ENCODE measurements around the gene CAPN13.

Gene CAPN13

GRCh38 chr2:30730736-30731647 lies 76.3 kb downstream of the CAPN13 start:
- no peak for DNase-seq (ENCODE audit: low read depth in 2 of 2)

DNA sequence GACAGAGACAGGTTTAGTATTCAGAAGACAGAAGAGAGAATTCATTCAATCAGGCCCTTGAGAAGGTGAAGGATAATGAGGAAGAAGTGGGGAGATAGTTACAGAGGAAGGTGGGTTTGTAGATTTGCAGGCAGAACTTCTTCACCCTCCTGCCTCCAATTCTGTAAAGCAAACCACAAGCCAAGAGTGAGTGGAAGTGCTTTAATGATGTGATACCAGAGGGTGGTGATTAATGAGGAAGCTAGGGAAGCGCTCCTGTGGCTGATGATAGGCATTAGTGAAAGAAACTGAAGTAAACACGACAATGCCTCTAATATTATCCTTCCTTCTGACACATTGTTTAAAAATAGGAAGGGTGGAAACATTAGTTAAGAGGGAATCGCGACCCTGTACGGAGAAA lies 78.2 kb downstream of the CAPN13 start:
- DNase-seq (ENCODE audit: low read depth in 2 of 2) = no peak

DNA sequence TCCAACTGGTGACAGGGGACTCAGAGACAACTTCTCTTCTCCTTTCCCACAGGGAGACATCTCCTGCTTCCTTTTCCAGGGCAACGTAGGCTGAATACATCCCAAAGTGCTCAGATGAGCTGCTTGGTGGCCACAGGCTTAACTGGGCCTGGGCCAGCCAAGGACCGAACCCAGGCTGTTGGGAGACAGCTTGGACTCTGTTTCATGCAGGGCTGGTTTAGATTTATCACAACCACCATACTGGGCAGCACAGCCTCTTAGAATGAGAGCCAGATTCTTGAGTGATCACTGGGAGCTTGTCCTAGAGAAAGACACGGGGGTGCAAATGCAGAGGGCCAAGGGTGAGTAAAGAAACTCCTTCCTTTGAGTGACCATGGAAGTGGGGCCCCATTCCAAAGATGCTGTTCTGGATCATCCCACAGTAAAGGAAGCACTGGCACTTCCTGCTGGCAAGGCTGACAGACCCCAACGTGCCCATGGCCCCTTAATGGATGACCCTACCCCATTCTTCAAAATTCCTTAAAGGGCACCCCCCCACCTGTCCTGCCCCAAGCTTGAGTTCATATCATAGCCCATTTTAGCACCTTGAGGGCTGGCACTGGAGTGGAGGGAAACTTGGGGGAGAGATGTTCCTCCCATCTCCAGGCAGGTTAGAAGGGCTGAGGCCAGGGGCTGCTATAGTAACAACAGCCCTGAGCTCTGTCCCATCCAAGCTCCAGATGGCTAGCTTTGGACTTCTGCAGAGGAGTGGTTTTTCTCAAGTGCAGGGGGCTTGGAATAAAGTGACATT lies 84.1 kb downstream of the CAPN13 start:
- DNase-seq (ENCODE audit: low read depth in 2 of 2) = no peak

DNA sequence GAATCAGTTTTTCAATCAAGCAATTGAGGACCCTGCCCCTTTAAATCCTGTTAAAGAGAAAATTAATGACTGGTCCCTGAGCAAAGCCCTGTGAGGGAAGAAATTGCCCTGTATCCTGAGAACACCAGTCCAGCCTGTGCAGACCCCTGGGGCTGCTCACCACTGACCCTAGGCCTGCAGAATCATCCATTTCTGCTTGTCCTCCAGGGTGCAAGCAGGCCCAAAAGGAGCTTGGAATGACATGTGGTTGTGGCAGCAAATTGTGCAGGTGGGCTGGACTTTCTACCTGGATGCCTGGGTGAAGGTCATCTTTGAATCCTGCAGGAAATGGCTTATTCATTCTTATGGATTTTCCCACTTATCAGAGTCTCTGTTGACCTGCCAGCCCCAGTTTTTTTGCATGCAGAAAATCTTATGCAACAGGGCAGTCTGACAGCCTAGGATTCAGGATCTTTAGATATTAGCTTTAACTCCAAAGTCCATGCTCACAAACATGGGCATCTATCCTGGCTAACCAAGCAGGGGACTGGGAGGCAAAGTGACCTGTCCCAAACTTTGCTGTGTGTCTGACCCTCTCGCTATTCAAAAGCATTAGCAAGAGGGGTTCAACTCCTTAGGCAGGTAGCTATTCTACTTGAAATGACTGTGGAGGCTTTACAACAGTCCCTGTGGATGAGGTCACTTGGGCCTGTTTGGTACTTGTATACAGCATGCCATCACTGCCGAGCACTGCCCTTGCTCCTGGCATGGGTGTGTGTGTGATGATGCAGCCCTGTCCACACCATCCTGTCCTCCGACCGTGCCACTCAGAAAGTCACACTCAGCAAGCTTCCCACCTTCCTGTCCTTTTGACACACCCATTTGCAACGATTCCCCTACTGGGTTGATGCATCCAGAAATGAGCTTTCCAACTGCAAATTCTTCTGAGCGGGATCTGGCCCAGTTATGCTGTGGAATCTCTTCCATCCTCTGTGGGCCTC lies 85.3 kb downstream of the CAPN13 start:
- no peak for DNase-seq (ENCODE audit: low read depth in 2 of 2)

DNA sequence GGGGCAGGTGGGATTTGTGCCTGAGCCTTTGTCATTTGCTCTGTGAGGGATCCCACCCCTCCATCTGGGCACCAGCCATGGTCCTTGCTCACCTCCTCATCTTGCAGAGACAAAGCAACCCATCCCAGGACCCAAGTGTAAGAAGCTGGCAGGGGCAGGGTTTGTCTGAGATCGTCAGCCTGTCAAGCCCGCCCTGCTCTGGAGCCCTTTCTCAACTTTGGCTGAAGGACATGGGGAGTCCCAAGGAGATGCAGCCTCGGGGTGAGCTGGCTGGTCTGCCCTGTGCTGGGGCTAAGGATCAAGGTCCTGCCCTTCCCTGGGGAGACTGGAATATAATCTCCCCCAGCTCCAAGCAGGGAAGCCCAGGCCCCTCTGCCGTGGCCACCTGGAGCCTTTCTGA lies 86.0 kb downstream of the CAPN13 start:
- no peak for DNase-seq (ENCODE audit: low read depth in 2 of 2)

DNA sequence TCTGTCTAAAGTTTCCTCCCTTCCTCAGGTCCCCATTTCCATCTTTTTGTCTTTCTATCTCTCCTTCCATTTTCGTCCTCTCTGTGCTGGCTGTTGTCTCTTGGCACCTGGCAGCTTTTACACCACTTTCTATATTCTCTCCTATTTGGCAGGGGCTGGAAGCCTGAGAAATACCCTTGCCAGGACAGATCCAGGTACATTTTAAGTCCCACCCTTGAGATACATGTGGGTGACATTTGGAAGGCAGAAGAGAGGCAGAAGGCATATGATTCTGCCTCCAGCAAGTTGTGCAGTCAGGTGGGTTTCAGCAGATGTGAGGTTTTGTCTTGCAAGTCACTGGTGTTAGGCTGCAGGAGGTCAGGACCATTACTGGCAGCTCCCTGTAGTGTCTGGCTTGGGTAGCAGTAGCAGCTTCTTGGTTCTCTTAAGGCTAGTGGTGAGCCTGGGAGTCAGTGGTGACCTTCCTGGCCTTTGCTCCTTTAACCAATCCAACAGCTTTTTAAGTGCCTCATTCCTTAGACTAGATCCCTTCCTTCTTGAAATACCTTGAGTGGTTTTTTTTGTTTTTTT lies 90.1 kb downstream of the CAPN13 start:
- DNase-seq (ENCODE audit: low read depth in 2 of 2) = no peak

- no peak for DNase-seq (ENCODE audit: low read depth in 2 of 2)
Measured at GRCh38 chr2:30716123-30716900, 90.9 kb downstream of the CAPN13 start.

DNA sequence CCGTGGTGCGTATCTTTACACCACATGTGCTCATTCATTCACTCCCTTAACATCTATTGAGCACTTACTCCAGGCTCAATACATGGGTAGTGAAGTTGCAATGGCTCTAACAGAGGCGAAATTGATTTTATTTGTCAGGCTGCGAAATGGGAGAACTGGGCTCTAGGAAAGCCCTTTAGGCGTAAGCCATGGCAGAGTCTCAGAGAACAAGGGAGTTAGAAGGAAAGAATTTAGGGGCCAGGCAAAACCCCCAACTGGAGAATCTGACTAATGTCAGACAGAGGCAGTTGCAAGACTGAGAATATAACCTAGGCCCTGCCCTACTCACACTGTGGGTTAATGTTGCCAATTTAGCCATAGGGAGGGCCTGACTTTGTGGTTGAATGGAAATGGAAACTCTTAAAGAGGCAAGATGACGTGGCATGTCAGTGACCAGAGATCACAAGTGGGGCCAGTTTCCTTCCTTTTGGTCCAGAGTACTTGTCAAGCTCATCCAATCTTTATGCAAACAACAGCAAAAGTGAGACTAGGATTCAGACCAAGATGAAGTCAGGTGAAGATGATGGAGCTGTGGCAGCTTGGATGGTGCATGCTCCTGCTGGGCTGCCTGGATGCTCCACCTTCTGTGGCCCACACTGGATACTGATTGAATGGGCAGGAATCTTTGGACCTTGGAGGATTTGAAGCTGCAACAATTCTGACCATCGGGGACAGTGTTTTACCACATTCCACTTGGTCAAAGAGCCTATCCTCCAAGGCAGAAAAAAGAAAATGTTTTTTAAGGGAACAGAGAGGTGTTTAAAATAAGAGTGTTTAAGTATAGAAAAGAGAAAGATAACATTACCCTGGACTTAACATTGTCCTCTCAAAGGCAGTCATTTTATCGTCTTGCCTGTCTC lies 92.2 kb downstream of the CAPN13 start:
- no peak for DNase-seq (ENCODE audit: low read depth in 2 of 2)

DNA sequence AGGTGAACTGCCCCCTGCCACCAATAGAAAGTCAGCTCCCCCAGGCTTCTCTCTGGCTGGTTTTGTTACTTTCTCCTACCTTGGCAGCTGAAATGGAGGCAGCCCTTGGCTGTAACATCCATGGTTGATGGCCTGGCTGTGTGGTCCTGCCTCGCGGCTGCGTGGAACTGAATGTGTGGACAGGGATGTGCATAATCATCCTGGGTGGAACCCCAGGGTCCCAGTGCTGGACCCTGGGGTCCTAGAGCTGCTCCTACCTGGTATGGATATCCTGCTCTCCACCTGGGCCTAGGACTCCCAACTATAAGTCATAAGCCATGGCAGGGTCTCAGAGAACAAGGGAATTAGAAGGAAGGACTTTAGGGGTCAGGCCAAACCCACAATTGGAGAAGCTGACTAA lies 93.5 kb downstream of the CAPN13 start:
- no peak for DNase-seq (ENCODE audit: low read depth in 2 of 2)

DNA sequence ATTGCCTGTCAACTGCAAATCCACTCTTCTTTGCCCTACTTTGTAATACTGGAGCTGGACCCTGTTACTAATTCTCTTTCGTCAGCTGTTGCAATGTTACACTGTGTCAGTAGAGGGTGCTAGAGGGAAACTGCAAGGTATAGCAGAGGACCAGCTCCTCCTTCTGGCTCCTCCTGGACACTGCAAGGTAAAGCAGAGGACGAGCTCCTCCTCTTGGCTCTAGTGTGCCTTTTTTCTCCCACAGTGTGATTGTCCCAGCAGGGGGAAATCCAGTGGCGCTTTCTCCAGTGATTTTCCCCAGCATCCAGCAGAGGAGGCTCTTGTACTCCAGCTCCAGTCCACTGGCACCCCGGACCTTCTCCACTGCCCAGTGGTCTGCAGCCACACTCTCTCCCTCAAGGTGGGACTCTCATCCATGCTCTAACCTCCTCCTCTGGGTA lies 95.6 kb downstream of the CAPN13 start:
- DNase-seq (ENCODE audit: low read depth in 2 of 2) = peak; percentile 74 to 85

- DNase-seq (ENCODE audit: low read depth in 2 of 2) = no peak
Measured at GRCh38 chr2:30710461-30710860, 96.8 kb downstream of the CAPN13 start.

- DNase-seq (ENCODE audit: low read depth in 2 of 2) = no peak
Measured at GRCh38 chr2:30710016-30710415, 97.2 kb downstream of the CAPN13 start.

DNA sequence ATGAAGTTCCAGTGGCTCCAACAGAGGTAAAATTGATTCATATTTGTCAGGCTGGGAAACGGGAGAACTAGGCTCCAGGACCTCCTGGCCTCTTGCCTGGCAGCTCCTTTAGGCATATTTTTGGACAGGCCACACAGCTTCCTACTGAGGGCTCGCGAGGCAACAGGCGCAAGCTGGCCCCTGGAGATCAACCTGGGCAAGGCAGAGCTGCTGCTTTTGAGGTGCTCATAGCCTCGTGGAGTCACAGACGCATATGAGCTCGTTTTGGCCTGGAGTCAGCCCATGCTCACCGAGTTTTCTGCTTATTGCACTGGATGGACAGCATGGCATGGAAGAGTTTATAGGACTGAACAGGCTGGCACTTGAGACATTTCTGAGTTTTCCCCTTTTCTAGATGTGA lies 97.7 kb downstream of the CAPN13 start:
- DNase-seq (ENCODE audit: low read depth in 2 of 2) = no peak

- no peak for DNase-seq (ENCODE audit: low read depth in 2 of 2)
Measured at GRCh38 chr2:30708491-30709290, 98.6 kb downstream of the CAPN13 start.

DNA sequence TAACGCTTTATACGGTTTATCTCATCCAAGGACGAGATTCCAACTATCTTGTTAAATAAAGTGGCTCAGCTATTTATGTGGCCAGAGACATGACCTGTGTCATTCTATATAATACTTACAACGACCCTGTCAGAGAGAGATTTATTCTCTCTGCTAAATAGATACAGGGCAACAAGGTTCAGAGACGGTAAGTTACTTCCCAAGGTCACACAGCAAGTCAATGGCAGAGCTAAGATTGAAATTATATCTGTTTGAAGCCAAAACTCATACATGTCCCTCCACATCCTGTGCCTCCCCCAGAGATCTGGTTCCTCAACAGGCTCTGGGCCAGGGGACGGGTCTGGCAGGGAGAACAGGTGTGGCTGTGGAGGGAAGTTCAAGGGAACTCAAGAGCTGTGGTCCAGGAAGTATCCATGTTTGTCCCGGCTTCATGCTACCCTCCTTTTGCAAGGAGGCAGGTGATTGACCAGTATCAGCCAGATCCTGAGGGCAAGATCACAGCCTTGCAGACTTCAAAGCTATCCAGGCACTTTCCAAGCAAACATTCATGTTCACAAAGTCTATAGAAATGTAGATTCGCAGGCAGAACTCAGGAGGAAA lies 99.8 kb downstream of the CAPN13 start:
- DNase-seq (ENCODE audit: low read depth in 2 of 2) = no peak

DNA sequence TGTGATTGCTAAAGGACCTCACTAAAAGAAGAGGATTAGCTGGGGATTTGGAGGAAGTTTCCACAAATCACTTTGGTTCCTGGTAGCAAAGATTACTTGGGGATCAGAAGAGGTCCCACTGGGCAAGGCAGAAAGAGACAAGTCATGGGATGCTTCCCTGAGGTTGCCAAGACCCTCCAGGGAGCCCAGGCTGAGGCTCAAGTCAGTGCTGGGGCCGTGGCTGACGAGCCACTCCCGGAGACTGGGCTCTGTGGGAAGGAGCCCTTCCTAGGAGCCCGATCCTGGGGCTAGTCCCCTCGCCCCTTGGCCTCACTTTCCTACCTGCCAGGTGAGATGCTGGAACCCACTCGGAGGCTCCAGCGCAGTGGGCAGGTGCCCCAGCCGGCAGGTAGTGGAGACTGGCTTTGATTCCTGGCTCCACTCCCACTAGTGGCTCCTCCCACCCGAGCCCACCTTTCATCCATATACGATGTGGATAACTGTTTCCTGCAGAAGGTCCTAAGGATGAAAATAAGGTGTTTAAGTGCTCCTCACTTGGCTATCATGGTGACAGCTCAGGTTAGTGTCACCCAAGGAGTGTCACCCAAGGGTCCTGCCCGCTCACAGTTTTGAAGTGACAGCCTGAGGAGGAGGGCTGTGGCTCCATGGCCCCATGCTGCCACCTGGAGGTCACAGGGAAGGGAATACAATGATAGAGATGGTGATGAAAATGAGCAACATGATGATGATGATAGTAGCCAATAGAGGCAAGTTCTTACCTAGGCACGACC lies 100.5 kb downstream of the CAPN13 start:
- DNase-seq (ENCODE audit: low read depth in 2 of 2) = peak; percentile 65 to 67

- DNase-seq (ENCODE audit: low read depth in 2 of 2) = no peak
Measured at GRCh38 chr2:30705711-30706533, 101.3 kb downstream of the CAPN13 start.

Data from stimulated activated CD4-positive, alpha-beta T cell treated with anti-CD3 and anti-CD28 coated beads, Interleukin-4, amount 100 ng/mL, for 48 hours (primary cell).